Lower leg skin (tissue), 4 donors: ENCODE measurements around the gene GALNT2. TPM values are rescaled to one million over a fixed set of nuclear protein-coding genes. Genes with fewer than 3 reads are reported as not detected.

ENCODE experiments used
- DNase-seq, 2 donors: peaks; one replicate each; pipeline ENCODE4 v3.0.0-alpha.2; 2019; ENCODE audit warnings: low spot score in 2 of 2
- H3K4me3 ChIP-seq: fragments of 200-600 bp; sonication (generic); 2 replicates; pipeline ENCODE4 v1.5.1; 2017; ENCODE audit warnings: mild to moderate bottlenecking, low read depth; ENCODE audit not compliant: poor library complexity, severe bottlenecking
- POLR2A ChIP-seq, 2 donors: fragments of 450-650 bp; IDR thresholded peaks; one replicate each; pipeline ENCODE4 v1.6.1; 2016 to 2017; ENCODE audit warnings: antibody characterized with exemption in 2 of 2, mild to moderate bottlenecking in 1 of 2, moderate library complexity in 1 of 2
- WGBS, 2 donors: methylation state at CpG; one replicate each; pipeline ENCODE4 v1.1.5; 2018; 5-methylcytosine and 5-hydroxymethylcytosine counted together
- intact Hi-C: fragments of 100-400 bp; cut with DNase I; formaldehyde crosslinking; loops from one replicate; pipeline ENCODE4 v1.15.0; 2023; ENCODE audit warnings: low total_unique reads
- total RNA-seq, 4 donors: library from RNA; depleted of rRNA; stranded (reverse); fragments of >200 nt; gene quantifications; one replicate each; pipeline ENCODE4 v1.1.0, GENCODE V29; 2016
- TF ChIP-seq, protein P1 (sequence below), 3 donors: fragments of 450-650 bp; IDR thresholded peaks; one replicate each; pipeline ENCODE4 v1.5.1; 2016; ENCODE audit warnings: antibody characterized with exemption in 3 of 3, mild to moderate bottlenecking in 3 of 3, moderate library complexity in 2 of 3

The GALNT2 gene
- total RNA-seq, 4 donors from 2014 or later: 11.0 to 31.0 (median 20.2) TPM

DNA sequence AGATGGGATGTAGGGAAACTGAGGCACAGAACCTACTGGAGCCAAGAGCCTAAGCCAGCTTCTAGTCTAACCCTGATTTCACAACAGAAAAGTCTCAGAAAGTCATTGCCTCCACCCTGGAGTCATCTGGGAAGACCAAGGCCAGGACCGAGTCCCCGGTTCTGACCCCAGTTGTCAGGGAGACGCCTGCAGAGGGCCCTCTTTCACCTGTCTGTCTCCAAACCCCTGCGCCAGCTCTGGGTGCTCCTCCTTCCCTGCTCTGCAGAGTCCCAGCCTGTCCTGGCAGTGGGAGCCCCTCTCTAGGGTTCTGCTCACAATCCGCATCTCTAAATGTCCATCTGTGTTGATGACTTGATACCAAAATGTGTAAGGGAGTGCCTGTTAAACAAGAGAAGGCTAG lies 209.4 kb downstream of the GALNT2 start:
- intact Hi-C loops: no loop called here
- WGBS, 2 donors: 98 to 100% methylated on average over 5 of the region's 5 CpGs
- no peak overlapping the region for H3K4me3 ChIP-seq
- TF ChIP-seq, protein P1, sequence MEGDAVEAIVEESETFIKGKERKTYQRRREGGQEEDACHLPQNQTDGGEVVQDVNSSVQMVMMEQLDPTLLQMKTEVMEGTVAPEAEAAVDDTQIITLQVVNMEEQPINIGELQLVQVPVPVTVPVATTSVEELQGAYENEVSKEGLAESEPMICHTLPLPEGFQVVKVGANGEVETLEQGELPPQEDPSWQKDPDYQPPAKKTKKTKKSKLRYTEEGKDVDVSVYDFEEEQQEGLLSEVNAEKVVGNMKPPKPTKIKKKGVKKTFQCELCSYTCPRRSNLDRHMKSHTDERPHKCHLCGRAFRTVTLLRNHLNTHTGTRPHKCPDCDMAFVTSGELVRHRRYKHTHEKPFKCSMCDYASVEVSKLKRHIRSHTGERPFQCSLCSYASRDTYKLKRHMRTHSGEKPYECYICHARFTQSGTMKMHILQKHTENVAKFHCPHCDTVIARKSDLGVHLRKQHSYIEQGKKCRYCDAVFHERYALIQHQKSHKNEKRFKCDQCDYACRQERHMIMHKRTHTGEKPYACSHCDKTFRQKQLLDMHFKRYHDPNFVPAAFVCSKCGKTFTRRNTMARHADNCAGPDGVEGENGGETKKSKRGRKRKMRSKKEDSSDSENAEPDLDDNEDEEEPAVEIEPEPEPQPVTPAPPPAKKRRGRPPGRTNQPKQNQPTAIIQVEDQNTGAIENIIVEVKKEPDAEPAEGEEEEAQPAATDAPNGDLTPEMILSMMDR (IDR thresholded peaks at IDR 0.05): no peak
- no peak for TF ChIP-seq POLR2A (IDR thresholded peaks at IDR 0.05)
- DNase-seq: peak in 1 of 2 donors; percentile 66

DNA sequence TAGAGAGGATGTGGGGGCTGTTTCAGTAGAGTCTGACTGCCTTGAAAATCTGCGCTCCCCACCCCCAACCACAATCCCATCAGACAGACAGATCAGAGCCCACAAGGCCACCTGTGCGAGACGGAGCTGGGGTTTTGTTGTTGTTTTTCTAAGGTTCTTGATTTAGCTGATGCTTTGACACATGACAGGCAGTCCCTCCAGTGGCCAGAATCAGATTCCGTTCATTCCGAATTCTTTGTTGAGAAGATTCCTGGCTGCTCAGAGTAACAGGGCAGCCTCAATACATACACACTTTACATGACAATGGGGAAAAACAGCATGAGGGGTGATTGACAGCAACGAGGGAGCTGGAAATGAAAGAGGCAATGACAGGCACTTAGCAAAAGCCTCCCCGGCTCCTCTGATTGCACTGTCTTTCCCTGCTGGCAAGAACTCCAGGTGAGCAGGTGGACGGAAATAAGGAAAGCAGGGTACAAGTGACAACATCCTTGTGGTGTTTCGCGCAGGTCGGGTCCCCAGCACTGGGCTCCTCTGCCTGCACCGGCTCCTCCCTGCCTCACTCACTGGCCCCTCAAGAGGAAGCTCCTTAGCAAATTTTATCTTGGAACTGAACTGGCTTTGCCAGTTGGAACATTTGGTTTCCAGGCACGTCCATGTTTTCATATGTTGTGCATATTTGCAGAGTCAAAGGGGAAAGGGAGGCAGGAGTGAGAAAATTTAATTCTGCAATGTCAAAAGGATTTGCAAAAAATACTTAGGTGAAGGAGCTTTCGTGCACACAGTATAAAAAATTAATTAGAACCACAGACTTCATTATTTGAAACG lies 210.4 kb downstream of the GALNT2 start:
- 71 to 73% methylated on average over 15 of the region's 15 CpGs for WGBS, 2 donors
- DNase-seq: peak in 1 of 2 donors; percentile 69
- no peak overlapping the region for H3K4me3 ChIP-seq
- no peak for TF ChIP-seq POLR2A (IDR thresholded peaks at IDR 0.05)
- TF ChIP-seq, protein P1 (IDR thresholded peaks at IDR 0.05): no peak
- intact Hi-C loops: no loop called here

DNA sequence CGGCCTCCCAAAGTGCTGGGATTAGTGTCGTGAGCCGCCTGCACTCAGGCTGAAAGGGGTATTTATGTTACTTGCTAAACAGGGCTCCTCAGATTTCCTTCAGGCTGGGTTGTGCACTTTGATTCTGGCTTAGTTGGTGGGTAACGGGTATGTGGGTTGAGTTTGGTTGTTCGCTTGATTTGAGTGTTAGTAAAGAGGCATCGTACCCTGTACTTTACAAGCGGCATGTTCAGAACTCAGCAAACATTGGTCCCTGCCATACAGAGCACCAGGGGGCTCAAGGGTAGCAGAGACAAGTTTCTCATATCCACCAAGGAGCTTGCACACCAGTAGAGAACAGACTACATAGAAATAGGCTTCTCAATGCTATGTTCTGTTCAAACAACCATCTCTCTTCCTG lies 211.3 kb downstream of the GALNT2 start:
- 92 to 95% methylated on average over 7 of the region's 7 CpGs for WGBS, 2 donors
- DNase-seq: peak in 1 of 2 donors; percentile 37
- intact Hi-C loops: no loop called here
- H3K4me3 ChIP-seq: no peak overlapping the region
- no peak for TF ChIP-seq POLR2A (IDR thresholded peaks at IDR 0.05)
- TF ChIP-seq, protein P1 (IDR thresholded peaks at IDR 0.05): no peak

DNA sequence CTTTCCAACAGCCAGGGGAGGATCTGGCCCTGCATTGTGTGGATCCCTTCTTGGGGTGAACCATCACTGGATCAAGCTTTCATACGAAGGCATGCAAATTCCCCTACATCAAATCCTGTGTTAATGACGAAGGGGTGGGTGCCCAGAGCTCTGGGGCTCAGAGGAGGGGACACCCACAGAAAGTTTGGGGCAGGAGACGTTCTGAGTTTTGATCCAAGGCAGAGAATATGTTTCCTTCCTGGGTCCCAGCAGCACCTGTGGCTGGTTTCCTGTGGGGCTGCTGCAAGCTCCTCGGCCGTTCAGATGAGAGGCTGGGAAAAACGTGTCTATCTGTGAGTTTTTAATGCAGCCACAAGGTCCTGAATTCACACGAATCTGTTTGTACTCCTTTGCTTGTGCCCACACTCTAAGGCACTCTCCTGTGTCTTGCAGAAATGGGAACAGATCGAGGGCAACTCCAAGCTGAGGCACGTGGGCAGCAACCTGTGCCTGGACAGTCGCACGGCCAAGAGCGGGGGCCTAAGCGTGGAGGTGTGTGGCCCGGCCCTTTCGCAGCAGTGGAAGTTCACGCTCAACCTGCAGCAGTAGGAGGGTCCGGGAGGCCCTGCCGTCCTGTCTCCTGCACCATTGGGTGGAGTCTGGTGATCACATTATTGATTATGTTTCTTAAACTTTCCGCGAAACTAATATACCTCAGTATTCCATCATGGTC lies 212.0 kb downstream of the GALNT2 start:
- DNase-seq: no peak
- intact Hi-C loops: no loop called here
- 85 to 92% methylated on average over 19 to 20 of the region's 20 CpGs for WGBS, 2 donors
- no peak overlapping the region for H3K4me3 ChIP-seq
- TF ChIP-seq, protein P1 (IDR thresholded peaks at IDR 0.05): no peak
- no peak for TF ChIP-seq POLR2A (IDR thresholded peaks at IDR 0.05)

DNA sequence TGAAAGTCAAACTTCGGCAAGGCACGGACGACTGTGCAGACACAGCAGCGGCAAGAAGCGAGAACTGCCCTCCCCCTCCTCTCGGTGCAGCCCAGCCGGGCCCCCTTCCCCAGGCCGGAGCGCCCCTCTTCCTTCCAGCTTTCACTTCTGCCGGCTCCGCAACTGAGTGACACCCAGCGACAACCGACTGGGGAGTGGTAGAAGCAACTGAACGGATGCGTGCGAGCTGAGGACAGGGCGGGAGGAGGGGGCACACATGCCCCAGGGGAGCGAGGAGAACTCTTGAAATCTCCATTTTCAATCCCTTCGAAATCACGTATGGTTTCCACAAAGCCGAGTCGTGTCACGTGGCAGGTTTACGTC lies 212.5 kb downstream of the GALNT2 start:
- DNase-seq: no peak
- TF ChIP-seq, protein P1 (IDR thresholded peaks at IDR 0.05): no peak
- TF ChIP-seq POLR2A (IDR thresholded peaks at IDR 0.05): no peak
- H3K4me3 ChIP-seq: no peak overlapping the region
- whole genome bisulfite sequencing, 2 donors: 92 to 96% methylated on average over 24 of the region's 24 CpGs
- intact Hi-C loops: no loop called here
